NCI-H187 (cell line): ENCODE data around the gene SSTR3.
"Not testable (repeated sequence)": the region's sequence is repeated elsewhere in the genome, so short reads cannot be mapped to it uniquely, and the experiment has no call there.

Experiments used
- DNase-seq, 2 experiments: peaks; one replicate each; lab custom pipeline; 2025; lab: John Stamatoyannopoulos, UW

Gene SSTR3

DNA sequence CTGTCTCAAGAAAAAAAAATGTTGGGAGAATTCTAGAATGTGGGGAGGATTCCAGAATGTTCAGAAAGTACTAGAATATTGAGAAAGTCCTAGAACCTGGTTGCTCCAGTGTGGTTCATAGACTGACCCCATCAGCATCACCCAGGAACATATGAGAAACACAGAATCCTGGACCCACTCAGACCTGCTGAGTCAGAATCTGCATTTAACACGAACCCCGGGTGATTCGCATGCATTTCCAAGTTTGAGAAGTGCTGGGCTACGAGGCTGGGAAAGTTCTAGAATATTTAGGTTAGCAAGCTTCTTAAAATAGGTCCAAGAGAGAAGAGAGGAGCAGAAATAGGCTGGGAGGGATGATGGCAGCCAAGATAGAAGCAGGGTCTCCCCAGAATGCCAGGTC is 30.6 kb downstream of the SSTR3 start:
- DNase-seq, result no peak

DNA sequence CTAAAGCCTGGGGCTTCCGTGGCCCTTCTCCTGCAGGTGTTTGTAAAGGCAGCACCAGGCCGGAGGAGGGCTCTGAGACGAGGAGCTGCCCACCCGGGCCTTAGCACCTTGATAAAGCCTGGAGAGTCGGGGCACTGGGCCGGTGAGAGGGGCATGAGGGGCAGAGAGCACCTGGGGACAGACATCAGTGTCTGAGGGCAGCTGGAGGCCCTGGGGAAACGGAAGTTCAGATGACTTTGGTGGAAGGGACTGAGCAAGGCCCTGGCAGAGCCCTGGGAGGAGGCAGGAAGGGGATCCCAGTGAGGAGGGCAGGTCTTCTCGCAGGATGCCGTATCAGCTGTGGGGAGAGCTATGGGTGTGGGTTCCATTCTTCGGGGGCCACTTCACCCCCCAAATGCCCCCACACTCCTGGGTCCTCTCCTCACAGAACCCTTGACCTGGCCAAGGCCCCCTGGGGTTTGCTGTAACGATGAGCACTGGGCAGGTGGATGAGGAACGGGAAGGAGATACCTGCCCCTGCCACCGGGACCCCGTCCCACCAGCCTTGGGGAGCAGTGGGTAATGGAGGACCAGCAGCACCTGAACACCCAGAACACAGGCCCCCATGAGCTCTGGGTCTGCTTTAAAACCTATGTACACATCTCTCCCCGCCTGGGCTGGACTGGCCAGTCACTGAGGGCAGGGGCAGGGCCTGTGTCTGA is 31.6 kb downstream of the SSTR3 start:
- no peak for DNase-seq

DNA sequence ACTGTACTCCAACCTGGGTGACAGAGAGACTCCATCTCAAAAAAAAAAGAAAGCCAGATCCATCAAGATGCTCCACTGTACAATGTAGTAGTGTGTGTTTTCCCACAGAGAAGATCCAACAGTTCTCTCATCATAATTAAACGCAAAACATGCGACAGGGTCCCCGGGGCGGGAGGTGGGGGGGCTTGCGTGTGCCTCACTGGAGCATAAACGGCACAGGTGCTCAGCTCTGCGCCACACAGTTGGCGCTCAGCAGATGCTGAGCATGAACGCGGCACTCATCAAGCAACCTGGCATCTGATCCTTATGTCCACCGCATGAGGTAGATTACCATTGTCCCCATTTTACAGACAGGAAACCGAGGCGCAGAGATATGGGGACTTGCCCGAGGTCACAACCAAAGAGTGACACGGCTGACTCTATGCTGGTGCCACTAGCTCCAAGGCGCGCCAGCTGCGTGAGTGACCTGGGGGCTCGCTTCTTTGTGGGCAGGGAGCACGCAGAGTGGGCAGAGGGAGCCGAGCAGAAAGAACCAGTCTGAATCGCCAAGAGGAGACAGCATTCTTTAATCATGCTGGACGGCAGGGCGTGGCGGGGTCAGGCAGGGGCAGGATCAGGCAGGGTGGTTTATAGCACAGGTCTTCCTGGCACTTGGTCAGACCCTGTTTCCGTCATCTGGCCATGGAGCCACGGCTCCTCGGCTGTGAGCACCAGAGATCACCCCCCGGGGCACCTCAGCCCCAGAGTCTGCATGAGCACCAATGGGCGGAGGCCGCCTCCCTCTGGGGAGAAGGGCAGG is 32.5 kb downstream of the SSTR3 start:
- no peak for DNase-seq

DNA sequence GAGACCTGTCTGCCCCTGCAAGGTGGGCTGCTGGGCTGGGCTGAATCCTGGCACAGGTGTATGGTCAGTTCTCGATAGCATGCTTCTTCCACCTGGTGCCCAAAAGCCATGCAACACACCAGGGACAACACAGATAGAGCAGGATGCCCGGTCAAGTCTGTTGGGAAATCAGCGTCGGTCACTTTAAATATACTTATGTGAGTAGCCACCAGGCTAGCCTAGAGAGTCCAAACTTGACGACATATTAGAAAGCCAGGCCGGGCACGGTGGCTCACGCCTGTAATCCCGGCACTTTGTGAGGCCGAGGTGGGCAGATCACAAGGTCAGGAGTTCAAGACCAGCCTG is 33.2 kb downstream of the SSTR3 start:
- DNase-seq, result no peak

DNA sequence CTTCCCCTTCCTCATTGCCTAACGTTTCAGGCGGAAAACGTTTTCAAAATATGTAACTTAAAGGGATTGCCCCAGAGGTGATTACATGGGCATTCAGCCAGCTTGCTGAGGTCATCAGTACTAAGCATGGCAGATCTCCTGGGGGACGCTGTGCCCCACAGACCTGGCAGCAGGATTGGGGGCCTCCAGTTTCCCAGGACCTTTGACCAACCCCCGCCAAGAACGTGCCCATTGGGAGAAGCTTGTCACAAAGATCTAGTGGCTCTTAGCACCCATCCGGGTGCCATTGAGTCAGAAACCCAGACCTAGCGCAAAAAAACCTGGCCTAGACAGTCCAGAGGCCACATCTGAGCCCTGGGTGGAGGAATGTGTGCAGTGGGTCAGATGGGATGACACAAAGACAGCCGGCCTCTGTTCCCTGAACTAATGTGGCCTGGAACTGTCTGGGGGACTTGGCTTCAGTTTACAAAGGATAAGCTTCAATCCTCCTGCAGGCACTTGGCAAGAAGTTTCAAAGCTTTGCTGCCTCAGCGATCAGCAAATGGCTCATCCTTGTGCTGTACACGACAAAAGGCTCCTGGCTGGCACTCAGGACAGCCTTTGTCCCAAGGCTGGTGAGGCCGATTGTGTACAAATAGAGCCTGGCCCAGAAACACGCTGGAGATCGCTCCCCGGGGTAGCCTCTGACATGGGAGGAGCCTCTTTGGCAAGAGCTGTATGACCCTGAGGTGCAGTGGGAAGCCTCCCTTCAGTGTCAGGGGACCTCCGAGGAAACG is 33.7 kb downstream of the SSTR3 start:
- no peak for DNase-seq

DNA sequence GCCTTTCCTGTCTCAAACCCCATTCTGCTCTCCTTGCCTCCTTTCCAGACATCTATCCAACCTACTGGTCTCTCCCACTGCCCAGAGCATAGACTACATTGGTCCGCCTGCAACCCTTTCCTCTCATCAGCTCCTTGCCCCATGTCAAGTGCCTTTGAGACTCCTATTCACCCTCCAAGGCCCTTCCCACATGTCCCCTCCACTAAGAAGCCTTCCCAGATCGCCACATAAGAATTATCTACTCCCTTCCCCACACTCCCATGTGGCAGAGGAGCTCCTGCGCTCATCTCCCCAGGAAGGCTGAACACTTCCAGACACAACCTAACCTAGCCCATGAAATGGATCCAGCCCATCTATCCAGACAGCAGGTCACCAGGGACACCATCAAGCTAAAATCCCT is 34.5 kb downstream of the SSTR3 start:
- no peak for DNase-seq

DNA sequence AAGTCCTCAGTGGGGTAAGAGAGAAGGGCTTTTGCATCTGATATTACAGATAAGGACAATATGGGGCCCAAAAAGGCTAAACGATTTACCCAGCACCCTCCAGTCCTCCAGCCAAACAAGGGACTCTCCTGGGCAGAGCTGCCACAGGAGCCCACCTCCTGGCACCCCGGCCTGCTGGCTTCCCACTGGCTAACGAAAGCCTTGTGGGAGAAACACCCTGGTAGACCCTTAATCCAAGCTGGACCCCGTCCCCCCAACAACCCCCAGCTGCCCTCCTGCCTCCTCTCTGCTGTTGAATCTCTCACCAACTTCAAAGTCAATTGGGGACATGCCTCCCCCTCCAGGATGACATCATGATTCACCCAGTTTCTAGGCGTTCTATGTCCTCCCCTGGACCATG is 35.1 kb downstream of the SSTR3 start:
- no peak for DNase-seq

DNA sequence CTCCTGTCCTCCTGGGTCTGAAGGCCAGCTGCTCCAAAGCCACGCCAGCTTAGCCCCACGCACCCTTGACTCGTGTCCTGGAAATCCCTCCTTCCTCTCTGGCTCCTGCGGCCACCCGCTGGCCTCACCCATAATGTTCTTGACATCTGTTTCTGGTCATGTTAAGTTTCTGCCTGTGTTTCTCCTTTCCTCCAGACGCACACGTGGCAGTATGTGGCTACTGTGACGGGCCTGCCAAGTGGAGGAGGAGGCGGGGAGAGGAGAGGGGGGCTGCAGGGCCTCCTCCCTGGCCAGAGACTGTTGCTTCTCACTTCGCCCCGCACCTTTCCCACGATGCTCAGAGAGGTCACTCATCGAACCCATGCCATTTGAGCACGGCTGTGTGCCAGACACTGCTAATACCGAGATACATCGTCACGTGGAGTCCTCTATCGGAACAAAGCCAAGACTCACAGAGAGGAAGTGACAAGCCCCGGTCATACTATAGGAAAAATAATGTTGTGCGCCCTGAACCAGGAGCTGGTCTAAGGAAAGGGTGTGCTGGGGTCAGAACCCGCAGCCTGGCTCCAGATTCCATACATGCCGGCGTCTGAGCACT is 35.7 kb downstream of the SSTR3 start:
- no peak for DNase-seq

DNA sequence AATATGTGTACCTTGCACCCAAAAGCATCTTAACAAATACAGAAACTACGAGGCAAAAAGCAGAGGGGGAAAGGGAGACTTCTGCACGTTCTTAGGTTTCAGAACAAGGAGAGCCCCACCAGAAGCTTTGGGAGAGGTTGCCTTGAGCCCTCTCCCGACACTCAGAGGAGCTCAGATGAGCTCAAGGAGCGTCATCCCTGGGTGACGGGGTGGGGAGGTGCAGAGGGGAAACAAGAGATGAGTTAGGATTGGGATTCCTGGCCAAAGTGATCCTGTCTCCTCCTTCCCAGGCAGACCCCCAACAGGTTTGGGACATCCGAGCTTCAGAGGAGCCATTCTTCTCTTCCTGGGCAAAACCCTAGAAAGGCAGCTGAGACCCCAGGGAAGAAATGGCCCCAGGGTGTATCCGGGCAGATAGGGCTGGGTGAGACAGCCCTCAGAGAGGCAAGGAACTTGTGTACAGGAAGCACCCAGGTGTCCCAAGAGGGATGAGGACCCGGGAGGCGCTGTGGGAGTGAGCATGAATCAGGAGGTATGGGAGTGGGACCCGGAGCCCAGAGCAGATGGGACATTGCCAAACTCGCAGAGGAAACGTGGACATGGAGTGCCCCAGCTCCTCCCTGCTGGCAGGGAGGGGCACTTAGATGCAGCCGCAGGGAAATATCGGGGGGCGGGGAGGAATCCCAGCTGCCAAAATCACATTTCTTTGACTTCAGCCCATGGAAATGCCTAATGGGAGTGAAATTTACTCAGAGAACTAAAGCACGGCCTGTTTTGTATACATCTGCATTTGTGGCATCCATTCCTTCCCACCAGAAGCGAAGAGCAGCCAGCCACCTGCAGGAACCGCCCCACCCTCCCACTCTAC is 36.6 kb downstream of the SSTR3 start:
- DNase-seq, result no peak

DNA sequence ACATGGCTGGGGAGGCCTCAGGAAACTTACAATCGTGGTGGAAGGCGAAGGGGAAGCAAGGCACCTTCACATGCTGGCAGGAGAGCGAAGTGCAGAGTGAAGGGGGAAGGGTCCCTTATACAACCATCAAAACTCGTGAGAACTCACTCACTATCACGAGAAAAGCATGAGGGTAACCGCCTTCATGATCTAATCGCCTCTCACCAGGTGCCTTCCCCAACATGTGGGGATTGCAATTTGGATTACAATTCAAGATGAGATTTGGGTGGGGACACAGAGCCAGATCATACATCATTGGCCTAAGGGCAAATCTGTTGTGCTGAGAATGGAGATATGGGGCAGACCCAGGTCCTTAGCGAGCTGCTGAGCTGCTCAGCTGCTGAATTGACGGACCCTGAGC is 37.3 kb downstream of the SSTR3 start:
- DNase-seq, result no peak

DNA sequence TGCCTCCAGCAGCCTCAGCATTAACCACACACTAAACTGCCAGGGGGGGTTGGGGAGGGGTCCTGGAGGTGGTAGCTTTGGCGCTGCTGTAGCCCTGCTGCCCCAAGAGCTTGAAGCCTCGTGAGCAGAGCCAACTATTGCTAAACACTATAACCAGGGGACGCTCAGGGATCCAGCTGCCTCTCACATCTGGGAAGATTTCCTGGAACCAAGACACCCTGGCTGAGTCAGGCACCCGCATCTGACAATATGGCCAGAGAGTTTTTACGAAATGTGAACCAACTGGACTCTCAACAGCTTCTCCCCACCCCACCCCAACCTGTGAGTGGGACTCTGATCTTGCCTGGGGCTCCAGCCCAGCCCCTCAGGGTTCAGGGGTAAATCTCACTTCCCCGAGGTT is 38.6 kb downstream of the SSTR3 start:
- DNase-seq, result no peak

DNA sequence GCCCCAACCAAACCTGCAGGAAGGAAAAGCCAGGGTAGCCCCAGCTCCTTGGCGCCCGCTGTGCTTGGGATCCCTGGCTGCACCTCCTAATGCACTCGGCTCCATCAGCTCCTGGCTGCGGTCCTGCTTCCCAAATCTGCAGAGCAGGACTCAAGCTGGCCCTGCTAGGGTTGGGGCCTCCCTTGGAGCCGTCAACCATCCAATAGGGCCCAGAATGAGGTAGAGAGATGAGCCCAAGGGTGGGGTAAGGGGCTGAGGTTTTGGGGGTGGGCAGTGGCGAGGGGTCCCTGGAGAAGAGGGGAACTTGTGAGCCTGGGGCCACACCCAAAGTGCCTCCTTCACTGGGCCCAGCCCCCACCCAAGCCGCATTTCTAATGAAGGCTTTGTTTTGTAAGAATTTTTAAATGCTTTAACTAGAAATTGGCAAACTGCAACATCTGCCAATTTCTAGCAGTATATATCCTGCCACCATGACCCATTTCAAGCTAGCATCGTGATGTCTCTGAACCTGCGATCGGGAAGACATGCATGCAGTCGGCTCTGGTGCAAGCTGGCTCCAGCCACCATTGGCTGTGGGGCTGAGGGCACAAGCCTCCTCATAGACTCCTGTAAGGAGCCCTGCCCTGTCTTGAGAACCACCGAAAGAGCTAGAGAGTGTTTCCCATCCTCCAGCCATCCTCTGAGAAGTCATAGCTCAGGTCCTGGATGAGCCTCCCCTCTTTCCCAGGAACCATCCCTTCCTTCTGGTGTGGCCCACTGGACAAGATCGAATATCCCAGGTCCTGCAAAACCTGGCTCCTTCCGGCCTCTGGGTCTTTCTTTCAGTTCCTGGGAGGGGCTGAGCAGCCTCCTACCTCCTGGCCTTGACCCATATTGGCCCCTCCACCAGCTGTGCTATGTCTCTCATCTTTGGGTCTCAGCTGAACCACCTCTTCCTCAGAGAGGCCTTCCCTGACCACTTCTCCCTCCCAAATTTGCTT is 39.7 kb downstream of the SSTR3 start:
- DNase-seq, result no peak

DNA sequence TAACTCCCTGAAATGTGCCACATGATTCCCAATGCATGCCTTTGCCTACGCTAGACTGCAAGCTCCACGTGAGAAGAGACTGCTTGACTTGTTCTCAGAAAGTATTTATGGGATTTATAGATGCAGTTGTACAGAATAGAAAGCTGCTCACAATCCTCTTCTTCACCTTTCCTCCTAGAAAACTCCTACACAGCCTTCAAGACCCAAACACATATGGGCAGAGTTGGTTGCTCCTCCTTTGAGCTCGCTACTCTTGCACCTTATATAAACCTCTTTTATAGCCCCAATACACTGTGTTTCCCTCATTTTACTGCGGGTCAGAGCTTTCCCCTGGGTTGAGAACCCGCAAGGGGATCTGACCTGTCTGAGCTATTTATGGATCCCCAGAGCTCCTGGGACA is 40.6 kb downstream of the SSTR3 start:
- no peak for DNase-seq

DNA sequence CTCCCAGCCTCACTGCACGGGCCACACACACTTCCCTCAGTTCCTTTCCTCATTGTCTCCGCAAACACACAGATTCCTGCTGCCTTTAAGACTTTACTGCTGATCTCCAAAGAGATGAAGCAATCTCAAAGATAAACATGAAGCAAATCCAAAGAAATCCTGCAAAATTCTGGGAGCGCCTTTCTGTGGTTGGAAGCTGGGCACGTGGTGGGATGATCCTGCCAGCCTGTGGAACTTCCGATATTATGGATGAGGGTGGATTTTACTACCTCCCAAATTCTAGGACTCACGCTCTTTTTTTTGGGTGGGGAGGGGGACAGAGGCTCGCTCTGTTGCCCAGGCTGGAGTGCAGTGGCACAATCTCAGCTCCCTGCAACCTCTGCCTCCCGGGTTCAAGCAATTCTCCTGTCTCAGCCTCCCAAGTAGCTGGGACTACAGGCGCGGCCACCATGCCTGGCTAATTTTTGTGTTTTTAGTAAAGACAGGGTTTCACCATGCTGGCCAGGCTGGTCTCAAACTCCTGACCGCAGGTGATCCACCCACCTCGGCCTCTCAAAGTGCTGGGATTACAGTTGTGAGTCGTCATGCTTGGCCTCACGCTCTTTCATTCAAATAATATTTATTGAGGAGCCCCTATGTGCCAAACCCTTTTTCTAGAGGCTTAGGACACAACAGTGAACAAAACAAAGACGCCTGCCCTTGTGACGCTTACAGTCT is 41.4 kb downstream of the SSTR3 start:
- not testable (repeated sequence) for DNase-seq

DNA sequence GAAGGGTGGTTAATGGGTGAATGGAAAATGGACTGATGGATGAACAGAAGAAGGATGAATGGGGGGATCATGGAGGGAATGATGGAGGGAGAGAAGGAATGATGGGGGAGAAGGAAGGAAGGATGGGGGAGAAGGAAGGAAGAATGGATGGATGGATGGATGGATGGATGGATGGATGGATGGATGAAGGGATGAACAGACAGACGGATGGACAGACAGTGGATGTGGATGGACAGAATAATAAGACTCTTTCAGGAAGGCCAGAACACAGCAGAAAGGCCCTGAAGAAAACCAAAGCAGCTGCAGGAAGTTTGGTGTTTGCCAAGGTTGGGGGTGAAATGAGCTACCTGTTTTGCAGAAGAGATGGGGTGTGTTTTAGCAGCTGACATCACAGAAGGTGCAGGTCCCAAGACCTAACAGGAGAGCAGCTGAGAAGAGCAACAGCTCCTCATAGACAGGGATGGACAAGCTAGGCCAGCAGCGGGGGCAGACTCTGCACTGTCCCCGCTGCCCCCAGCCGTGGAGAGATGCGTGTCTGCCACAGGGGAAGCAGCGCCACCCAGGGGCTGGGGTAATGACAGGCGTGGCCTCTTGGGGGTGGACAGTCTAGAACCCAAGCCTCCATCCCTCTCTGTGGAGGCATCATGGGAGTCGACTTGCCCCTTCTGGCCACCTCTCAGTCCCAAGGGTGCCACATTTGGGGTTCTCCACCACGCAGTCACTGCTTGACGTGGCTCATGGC is 42.2 kb downstream of the SSTR3 start:
- no peak for DNase-seq

DNA sequence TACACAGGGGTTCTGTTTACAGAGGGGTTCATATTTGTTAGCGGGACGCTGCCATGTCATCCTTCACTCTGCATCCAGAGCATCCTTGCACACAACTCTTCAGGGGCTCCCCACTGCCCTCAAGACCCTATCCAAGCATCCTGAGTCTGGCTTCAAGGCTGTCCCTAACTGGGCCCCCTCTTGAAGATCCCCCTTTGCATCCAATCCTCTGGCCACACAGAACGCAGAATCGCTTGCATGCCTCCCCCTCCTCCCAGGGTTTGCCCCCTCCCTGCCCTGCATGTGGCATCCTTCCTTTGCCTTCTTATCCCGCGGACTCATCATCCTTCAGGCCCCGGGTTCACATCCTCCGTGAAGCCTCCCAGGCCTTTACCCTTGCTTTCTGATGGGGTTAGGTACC is 42.9 kb downstream of the SSTR3 start:
- no peak for DNase-seq

DNA sequence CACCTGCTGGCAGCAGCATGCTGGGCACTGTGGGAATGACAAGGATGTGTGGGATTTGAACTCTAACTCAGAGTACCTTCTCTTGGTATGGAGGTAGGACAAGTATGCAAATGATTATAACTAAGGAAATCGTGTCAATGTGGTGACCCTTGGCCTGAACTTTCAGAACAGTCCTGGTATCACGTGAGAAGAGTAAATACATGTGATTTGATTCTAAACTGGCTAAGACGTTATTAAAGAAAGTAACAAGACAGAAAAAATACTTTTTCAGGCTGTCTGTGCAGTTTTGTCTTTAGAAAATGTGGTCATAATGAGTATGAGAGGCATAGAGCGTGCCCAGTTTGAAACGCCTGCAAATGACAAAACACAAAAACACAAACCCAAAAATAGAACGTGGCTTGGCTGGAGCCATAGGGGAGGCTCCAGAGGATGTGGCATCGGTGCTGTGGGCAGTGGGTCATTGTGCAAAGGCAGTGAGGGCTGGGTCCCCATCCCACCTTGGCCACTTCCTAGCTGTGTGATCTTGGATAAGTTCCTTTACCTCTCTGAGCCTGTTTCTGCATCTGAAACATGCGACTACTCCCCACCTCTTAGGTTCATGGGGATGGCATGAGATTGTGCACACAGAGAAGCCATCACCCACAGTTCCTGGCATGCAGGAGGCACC is 44.2 kb downstream of the SSTR3 start:
- DNase-seq, result no peak

DNA sequence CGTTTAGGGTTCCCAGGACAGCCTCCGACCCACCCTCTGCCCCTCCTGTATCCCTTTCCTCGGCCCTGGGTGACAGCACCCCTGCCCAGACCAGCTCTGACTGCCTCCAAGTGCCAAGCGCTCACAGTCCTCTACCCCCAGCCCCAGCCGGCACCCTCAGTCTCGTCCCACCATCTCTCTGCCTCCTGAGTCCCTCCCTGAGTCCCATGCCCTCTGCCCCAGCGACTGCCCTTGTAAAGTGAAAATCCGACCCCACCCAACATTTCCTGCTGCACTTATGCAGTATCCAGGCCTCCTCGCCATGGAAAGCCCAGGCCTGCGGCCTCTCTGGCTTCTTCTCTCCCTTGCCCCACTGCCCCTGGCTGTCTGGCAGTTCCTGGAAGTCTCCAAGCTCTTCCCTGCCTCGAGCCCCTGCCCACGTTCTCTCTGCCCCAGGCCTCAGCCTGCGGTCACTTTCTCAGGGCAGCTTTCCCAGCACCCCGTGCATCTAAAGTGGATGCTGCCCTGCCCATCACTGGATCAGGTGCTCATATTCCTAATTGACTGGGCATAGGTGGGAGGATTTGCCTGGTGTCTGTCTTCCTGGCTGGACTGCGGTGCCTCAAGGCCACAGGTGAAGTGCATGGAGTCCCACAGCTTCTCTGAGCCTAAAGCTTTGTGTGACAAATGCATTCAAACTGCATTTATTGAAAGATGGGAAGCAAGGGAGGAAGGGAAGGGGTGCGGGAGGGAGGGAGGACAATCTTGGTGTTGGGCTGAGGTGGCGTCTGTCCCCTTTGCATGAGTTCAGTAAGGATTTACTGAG is 44.9 kb downstream of the SSTR3 start:
- DNase-seq, result no peak
